ENCODE data around the gene WDR77. TPM values are rescaled to one million over a fixed set of nuclear protein-coding genes. Genes with fewer than 3 reads are reported as not detected.

The WDR77 gene
- total and polyA plus RNA-seq, 9 of the 15 experiments (the other 6 are each of a cell fraction or from before 2014, with no cell fraction given), result 20.6 to 160 (median 75.3) TPM

GRCh38 chr1:111463029-111463683 lies 14.1 kb upstream of the WDR77 start (continued):
- TF ChIP-seq, protein P1, sequence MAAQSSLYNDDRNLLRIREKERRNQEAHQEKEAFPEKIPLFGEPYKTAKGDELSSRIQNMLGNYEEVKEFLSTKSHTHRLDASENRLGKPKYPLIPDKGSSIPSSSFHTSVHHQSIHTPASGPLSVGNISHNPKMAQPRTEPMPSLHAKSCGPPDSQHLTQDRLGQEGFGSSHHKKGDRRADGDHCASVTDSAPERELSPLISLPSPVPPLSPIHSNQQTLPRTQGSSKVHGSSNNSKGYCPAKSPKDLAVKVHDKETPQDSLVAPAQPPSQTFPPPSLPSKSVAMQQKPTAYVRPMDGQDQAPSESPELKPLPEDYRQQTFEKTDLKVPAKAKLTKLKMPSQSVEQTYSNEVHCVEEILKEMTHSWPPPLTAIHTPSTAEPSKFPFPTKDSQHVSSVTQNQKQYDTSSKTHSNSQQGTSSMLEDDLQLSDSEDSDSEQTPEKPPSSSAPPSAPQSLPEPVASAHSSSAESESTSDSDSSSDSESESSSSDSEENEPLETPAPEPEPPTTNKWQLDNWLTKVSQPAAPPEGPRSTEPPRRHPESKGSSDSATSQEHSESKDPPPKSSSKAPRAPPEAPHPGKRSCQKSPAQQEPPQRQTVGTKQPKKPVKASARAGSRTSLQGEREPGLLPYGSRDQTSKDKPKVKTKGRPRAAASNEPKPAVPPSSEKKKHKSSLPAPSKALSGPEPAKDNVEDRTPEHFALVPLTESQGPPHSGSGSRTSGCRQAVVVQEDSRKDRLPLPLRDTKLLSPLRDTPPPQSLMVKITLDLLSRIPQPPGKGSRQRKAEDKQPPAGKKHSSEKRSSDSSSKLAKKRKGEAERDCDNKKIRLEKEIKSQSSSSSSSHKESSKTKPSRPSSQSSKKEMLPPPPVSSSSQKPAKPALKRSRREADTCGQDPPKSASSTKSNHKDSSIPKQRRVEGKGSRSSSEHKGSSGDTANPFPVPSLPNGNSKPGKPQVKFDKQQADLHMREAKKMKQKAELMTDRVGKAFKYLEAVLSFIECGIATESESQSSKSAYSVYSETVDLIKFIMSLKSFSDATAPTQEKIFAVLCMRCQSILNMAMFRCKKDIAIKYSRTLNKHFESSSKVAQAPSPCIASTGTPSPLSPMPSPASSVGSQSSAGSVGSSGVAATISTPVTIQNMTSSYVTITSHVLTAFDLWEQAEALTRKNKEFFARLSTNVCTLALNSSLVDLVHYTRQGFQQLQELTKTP (IDR thresholded peaks at IDR 0.05; ENCODE audit: low read depth in 1 of 2, partially characterized antibody in 2 of 2), result no peak
- TF ChIP-seq BRD9 (IDR thresholded peaks at IDR 0.05; ENCODE audit: low read depth, partially characterized antibody) (no peak), NFIC (IDR thresholded peaks at IDR 0.05) (peak; percentile 98), STAT6 (CRISPR knock-in tag; IDR thresholded peaks at IDR 0.05) (no peak), NR1H2 (CRISPR knock-in tag; IDR thresholded peaks at IDR 0.05) (no peak), NCOA1 (IDR thresholded peaks at IDR 0.05; ENCODE audit: low read depth) (no peak), NFXL1 (CRISPR knock-in tag; IDR thresholded peaks at IDR 0.05) (peak; percentile 16; the same call in 1 of the 2 replicates), ZNF431 (CRISPR knock-in tag; IDR thresholded peaks at IDR 0.05) (no peak), SOX6 (IDR thresholded peaks at IDR 0.05) (no peak), XRCC4 (IDR thresholded peaks at IDR 0.05; ENCODE audit: extremely low read depth, insufficient read depth, insufficient read length) (no peak), ZFPM2 (CRISPR knock-in tag; IDR thresholded peaks at IDR 0.05) (no peak), HNRNPUL1 (IDR thresholded peaks at IDR 0.05; ENCODE audit: low read length) (no peak), BACH1 (tag; IDR thresholded peaks at IDR 0.05) (peak; percentile 31; the same call in 1 of the 2 replicates), SAFB2 (IDR thresholded peaks at IDR 0.05; ENCODE audit: borderline replicate concordance, low read depth, low read length, severe bottlenecking) (no peak), DPF2 (IDR thresholded peaks at IDR 0.05) (no peak; the same call in 1 of the 2 replicates), ZBTB5 (IDR thresholded peaks at IDR 0.05) (no peak), CC2D1A (IDR thresholded peaks at IDR 0.05) (no peak)
- TF ChIP-seq, protein P2, sequence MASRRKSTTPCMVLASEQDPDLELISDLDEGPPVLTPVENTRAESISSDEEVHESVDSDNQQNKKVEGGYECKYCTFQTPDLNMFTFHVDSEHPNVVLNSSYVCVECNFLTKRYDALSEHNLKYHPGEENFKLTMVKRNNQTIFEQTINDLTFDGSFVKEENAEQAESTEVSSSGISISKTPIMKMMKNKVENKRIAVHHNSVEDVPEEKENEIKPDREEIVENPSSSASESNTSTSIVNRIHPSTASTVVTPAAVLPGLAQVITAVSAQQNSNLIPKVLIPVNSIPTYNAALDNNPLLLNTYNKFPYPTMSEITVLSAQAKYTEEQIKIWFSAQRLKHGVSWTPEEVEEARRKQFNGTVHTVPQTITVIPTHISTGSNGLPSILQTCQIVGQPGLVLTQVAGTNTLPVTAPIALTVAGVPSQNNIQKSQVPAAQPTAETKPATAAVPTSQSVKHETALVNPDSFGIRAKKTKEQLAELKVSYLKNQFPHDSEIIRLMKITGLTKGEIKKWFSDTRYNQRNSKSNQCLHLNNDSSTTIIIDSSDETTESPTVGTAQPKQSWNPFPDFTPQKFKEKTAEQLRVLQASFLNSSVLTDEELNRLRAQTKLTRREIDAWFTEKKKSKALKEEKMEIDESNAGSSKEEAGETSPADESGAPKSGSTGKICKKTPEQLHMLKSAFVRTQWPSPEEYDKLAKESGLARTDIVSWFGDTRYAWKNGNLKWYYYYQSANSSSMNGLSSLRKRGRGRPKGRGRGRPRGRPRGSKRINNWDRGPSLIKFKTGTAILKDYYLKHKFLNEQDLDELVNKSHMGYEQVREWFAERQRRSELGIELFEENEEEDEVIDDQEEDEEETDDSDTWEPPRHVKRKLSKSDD (conservative IDR thresholded peaks at IDR 0.05; ENCODE audit: low read length), result no peak
